ELR (cell line): ENCODE measurements around the gene ZNF784.

Experiments
- DNase-seq: peaks from one replicate; pipeline ENCODE4 v3.0.0-alpha.2; 2015; ENCODE audit warnings: low read depth

ZNF784 gene

DNA sequence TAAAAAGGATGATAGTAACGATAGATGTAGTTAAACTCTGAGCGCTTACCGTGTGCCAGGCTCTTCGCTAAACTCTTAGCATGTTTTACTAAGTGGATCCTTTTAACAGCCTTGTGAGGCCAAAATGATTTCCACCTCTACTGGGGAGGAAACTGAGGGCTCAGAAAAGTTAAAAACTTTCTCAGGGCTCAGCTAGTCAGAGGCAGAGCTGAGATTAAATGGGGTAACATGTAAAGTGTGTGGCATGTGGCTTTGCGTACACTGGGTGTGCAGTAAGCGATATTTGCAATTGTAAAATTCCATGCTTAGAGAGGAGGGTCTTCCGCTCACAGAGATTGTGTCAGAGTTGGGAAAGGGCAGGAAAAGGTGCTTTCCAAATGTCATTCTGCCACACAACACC, 32.2 kb upstream of the ZNF784 start:
- no peak for DNase-seq

DNA sequence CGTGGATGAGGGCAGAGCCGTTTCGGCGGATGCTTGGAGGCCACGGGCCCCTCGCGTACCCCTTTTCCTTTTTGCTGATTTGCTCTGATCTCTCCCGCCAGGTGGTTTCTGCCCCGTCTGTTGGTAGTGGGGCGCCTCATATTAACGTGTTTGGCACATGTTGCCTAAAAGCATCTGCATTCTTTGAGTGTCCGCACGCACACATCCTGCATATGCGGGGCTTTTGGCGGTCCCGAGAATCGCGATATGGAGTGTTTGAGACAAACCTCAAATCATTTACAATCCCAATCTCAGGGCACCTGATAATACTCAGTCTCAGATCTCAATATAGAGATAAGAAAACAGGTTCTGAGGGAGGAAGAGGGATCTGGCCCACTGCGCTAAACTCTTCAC, 31.3 kb upstream of the ZNF784 start:
- no peak for DNase-seq

DNA sequence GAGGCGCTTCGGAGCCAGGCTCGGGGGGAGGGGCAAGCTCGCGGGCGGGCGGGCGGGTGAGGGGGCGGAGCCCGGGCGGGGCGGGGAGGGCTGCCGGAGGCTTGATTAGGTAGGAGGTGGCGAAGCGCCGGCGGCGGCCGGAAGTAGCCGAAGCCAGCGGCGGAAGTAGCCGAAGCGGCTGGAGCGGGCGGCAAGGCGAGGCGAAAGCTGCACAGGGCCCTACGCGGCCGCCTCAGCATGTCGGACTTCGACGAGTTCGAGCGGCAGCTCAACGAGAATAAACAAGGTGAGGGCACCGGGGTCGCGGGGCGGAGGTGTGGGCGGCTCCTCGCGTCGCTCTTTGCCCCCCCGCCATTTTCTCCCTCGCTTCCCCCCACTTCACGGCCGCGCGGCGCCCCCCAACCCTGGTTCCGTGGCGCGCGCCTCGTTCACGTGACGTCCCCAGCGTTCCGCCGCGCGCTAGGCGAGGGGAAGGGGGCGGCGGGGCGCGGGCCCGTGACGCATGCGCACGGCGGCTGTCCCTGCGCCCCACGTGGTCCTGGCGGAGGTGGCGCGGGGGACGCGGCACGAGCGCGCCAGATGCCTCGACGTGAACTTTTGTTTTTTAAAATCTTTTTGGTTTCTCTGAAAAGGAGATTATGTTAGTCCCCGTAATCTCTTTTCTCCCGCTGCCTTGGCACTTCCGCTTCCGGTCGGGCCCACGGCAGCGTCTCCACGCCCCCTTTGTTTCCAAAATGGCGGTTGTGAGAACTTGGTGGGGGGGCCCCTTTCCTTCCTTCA, 30.7 kb upstream of the ZNF784 start, which contains the start of gene U2AF2:
TSS of gene U2AF2 (plus strand) at position 168 of the 780 bp plus-strand sequence. CDS start at position 238, 70 bp downstream.
- DNase-seq: peak; percentile 90

DNA sequence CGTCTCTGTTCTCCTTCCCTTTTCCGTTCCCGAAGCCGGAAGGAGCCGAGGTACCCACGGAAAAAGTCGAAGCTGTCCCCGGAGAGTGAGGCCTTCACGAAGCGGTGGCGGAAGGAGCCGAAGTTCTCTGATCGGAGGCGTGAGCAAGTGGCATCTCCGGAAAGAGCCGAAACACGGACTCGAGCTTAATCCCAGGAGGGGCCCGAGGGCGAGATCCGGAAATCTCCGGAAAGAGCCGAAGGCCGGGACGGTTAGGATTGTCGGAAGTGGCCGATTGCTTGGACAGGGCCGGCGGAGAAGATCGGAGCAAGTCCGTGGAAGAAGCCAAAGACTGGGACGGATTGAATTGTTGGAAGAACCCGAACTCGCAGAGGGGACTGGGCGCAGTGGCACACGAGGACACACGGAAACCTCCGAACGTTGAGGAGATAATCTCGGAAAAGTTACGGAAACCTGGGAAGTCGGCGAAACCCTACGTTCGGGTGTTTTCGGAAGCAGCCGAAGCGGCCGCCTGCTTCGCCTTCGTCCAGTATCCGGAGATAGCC, 30.0 kb upstream of the ZNF784 start:
- DNase-seq: peak; percentile 99

DNA sequence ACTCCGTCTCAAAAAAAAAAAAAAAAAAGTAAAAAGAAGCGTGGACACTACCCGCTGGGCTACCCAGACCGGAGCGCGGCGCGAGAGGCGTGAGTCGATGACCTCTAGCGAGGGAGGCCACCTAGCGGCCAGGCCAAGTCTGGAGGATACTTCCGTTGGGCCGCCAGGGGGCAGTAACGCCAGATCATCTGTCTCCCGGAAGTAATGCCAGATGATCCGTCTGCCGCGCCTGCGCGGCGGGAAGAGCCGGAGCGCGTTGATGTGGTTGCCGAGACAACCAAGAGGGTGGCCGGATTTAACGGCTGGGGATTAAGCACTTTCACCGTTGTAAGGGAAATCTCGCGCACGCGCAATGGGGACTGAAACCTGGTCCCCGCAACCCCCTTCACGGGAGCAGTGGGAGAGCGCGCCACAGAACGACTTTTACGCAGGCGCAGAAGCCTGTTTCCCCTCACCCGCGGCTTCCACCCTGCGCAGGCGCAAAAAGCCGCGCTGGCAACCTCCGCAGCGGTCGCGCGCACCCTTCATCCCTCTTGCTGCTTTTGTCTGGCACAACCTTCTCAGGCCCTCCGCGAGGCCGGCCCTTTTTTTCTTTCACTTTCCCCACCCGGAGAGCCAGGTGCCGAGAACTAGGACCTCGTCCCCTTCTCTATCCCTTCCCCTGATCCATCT, 29.4 kb upstream of the ZNF784 start:
- DNase-seq: peak; percentile 97

DNA sequence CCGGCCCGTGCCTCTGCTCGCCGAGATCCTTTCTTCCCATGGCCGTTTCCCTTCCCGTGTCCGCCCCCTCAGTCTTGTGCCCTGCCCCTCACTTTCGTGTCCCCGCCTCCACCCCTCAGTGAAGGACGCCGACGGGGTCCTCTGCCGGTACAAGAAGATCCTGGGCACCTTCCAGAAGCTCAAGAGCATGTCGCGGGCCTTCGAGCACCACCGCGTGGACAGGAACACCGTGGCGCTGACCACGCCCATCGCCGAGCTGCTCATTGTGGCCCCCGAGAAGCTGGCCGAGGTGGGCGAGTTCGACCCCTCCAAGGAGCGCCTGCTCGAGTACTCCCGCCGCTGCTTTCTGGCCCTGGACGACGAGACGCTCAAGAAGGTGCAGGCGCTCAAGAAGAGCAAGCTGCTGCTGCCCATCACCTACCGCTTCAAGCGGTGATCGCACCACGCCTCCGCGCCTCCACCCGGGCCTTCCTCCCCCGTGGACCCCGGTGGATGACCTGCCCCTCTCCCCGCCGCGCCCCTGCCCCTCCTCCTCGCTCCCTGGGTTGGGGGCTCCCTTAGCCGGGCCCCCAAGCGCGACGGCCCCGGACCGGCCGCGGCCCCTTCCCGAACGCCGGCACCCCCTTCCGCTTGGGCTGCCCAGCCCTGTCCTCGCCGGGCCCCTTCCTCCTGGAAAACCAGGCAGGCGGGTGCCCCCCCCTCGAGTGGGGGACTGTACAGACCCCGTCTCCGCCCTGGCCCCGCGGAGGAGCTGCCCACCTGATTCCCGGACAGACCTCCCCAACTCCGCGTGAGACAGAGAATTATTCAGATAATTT, 28.2 kb upstream of the ZNF784 start:
- no peak for DNase-seq

DNA sequence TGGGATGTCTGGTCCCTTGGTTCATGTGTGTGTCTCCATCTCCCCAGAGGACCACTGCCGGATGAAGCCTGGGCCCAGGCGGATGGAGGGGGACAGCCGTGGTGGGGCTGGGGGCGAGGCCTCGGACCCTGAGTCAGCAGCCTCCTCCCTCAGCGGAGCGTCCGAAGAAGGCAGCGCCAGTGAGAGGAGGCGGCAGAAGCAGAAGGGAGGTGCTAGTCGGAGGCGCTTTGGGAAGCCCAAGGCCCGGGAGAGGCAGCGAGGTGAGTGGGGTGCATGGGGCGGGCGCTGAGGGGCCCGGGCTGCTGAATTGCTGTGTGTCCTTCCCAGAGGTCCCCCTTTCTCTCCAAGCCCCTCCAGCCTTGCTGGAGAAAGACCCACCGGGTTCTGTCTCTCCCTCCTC, 26.9 kb upstream of the ZNF784 start:
- DNase-seq: no peak

DNA sequence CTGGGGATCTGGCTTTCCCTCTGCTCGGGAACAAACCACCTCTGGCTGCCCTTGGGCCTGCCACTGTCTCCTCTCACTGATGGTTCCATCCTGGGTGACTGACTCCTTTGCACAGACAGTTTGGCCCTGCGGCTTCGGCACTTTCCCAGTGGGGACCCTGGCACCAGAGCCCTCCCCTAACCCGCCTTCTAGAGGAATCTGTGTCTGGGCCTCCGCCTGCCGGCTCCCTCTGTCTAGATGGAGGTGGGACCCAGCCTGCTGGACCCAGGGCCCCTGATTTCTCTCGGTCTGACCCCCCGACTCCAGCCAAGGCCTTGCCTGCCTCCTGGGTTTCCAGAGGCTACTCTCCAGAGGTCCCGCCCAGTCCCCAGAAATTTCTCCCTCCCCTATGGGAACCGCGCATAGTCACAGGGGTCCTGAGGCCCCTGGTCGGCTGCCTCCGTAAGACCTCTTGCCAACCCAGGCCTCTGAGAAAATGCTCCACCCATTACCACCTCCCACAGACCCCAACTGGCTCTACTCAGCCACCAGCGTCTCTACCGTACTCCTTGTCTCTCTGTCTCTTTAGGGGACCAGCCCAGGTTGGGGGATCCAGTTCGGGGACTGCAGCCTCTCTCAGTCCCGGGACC, 26.4 kb upstream of the ZNF784 start:
- DNase-seq: no peak

DNA sequence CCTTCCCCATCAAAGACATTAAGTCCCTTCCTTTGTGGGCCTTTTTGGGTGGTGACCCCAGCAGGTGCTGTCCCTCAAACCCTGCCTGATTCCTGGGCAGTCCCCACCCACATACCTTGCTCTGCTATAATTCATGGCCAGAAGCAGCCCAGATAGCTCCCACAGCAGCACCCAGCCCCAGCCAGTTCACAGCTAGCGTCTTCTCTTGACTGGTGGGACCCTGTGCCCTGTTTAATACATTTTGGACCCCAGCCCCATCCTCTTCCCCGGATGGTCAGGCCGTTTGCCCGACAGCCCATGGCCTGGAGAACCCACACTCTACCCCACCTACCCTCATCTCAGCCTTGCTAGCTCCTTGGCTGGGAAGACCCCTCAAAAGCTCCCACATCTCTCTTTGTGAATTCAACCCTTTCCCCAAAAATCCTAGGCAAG, 25.8 kb upstream of the ZNF784 start:
- no peak for DNase-seq

DNA sequence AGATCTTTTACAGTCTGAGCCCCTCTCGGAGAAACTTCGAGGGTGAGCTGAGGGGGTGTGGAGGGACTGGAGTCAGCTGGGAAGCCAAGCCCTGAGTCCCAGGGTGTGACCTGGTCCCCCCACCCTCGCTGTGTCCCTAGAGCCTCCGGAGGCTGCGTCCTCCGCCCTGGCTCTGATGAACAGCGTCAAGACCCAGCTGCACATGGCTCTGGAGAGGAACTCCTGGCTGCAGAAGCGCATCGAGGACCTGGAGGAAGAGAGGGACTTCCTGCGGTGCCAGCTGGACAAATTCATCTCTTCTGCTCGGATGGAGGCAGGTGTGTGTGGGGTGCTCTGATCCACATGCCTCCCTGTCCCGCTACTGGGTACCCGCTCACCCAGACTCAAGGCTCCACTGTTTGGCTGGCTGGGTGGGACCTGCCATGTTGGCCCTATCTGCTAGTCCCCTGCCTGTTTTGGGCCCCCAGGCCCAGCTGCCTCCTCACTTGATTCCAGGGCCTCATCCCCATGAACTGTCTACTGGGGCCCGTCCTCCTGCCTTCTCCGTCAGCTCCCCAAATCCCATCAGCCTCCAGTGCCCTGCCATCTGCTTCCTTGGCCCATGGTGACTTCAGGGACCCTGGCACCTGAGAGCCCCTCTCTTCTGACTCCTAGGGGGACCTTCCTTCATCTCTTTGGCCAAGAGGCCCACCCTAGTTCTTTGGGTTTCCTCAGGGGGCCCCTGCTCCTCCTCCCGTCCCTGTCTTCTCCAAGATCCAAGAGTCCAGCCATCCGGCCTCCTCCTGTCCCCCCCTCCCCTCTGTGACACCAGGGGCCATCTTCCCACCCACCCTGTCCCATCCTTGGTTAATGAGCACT, 25.1 kb upstream of the ZNF784 start:
- no peak for DNase-seq

DNA sequence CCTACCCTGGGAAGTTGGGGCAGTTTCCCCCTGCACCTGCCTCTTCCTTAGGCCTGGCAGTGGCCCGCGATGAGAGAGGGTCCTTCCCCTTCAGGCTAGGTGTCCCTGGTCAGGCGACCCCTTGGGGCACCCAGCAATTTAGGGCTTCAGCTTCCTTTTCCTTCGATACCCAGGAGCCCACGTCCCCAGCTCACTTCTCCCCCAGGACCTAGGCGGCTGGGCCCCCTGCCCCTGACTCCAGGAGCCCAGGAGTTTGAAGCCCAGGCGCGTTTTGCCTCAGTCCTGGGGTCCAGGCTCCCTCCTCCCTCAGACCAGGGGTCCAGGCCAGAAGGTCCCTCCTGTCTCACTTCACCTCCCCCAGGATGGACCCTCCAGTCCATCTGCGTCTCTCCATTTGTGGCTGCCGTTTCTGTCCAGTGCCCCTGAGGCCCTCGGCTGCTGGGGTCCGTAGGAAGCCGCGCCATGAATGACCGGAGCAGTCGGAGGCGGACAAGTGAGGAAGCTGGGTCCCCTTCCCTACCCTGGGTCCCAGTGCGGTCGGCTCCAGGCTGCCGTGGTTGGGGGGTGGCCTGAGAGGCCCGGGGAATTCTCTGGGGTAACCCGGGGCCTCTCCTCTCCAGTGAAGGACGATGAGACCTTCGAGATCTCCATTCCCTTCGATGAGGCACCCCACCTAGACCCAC, 24.4 kb upstream of the ZNF784 start:
- no peak for DNase-seq

DNA sequence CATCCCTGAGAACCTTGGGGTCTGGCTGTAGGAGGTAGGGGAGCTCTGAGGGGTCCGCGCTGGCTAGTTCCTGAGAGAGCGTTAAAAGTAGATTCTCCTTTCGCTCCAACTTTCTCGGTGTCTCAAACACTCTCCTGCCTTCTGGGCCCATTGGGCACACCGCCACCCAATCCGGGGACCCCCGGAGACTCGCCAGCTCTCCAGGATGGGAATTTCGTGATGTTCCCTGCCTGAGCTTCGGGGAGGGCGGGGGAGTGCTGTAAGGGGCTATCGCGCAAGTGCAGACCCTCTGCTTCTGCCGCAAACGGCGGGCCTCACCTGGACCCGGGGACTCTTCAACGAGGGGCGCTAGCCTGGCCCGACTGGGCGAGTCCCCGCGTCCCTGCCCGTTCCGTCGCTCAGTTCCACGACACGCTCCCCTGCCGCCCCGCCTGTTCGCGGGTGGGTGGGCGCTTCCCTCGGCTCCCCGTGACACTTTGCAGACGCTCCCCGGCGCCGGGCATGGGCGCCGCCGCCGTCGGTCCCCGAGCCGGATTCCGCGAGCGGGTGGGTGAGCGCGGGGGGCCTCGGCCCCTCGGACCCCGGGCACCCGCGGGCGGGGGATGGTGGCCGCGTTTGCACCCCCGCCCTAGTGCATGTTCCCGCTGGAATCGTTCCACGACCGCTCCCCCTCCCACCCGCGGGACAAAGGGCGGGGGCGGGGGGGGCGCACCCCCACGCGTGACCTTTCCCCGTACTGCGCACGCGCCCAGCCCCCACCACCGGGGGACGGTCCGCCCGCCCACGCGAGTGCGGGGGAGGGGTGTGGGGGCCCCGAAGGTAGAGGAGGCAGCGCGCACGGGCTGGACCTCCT, 23.6 kb upstream of the ZNF784 start, which contains the start of gene CCDC106:
TSS of gene CCDC106 (plus strand) at position 481 of the 853 bp plus-strand sequence. CDS start 835 bp downstream, outside the sequence.
- DNase-seq: peak; percentile 71

DNA sequence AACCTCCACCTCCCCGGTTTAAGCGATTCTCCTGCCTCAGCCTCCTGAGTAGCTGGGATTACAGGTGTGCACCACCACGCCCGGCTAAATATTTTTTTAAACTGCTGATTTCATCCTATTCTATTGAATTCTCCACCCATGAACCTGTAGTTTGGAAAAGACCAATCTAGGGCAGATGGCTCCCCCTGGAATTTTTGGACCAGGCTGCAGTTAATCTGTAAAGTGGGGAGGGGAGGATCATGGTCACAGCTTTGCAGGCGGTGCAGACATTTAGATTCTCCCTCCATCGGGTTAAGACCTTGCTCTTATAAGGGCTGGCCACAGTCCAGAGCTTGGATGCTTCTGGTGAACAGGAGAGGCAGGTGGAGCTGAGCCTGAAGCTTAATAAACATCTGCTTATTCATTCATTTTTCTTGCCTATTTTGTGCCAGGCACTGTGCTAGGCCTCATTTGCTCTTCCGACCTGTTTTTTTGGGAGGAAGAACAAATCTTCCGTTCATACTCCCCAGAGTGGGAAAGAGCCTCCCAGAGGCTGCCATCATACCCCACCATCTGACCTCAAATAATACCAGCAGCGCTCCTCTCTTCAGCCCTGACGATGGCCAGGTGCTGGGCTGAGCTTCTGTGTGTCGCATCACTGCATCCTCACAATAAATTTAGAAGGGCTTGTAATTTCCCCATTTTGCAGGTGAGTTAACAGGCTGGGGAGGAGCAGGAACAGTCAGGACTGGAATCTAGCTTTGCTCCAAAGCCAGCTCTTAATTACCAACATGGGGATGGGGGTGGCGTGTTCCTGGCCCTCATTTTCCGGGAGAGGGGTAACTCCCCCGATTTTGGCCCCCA, 22.7 kb upstream of the ZNF784 start:
- DNase-seq: peak; percentile 19

DNA sequence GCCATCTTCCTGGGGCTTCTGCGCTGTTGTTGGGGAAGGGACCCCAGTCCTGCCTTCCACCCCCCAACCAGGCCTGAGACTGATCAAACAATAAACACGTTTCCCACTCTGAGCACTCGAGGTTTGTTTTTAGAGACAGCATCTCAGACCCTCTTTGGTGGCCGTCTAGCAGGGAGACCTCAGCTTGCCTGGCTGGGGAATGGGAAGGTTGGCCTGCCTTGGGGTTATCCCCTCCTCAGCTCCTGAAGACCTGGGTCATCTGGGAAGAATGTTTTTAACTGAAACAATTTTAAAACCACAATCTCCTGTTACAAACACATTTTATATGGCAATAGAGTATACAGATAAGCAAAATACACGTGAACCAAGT, 21.1 kb upstream of the ZNF784 start:
- no peak for DNase-seq

DNA sequence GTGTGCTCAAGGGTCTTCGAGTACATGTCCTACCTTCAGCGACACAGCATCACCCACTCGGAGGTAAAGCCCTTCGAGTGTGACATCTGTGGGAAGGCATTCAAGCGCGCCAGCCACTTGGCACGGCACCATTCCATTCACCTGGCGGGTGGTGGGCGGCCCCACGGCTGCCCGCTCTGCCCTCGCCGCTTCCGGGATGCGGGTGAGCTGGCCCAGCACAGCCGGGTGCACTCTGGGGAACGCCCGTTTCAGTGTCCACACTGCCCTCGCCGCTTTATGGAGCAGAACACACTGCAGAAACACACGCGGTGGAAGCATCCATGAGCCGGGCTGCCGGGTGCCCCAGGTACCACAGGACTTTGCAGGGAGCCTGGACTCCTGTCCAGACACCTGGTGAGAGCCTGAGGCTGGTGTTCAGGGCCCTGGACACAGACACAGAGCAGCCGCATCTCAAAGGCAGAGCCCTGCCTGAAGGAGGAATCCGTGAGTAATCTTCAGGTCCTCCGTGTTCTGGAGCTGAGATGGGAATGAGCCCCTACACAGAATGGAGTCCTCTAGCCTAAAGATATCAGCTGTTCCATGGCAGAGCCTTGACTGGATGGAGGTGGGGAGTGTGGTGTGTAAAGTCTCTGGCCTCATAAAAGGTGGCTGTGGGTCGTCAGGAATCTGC, 20.6 kb upstream of the ZNF784 start:
- no peak for DNase-seq

DNA sequence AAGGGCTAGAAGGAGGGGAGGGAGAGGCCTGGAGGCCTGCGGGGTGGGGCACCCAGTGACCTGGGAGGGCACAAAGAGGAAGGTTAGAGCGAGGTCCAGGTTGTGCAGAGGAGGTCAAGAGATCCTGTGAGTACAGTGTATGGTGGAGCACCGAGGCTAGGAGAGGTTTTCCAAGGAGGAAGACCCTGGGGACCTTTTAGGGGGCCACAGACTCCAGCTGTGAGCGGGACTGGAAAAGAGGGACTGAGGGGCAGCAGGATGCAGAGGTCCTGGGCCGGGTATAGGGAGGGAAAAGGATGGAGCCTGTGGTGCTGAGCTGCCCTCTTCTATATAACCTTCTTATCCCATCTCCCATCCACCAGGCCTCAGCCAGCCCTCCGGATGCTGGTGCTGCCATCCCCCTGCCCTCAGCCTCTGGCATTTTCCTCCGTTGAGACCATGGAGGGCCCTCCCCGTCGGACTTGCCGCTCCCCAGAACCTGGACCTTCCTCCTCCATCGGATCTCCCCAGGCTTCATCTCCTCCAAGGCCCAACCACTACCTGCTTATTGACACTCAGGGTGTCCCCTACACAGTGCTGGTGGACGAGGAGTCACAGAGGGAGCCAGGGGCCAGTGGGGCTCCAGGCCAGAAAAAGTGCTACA, 19.9 kb upstream of the ZNF784 start:
- DNase-seq: no peak

DNA sequence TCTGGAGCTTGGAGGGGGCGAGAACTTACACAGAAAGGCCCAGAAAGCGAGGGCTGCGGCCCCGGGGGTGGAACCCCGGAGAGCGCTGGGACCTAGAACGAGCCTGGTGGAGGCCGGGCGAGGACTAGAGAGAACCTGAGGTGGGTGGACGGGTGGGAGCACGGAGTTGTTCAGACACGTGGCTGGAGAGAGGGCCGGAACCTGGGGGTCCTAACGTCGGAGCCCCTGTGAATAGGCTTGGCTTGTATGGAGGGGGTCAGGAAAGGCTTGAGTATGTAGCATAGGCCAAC, 19.5 kb upstream of the ZNF784 start:
- no peak for DNase-seq
